ENCODE data around the gene TAL1. TPM values are rescaled to one million over a fixed set of nuclear protein-coding genes. Genes with fewer than 3 reads are reported as not detected.

TAL1 gene
- total RNA-seq, 2 donors from 2014 or later, result 0.90 to 1.2 TPM

- H3K9me3 ChIP-seq, result no peaks in the 10 kb centered on the region
- no peaks in the 10 kb centered on the region for H3K4me1 ChIP-seq
- H3K9ac ChIP-seq (ENCODE audit: low read depth in 2 of 2, low read length in 2 of 2), result peak overlapping the region in 1 of 2 donors; percentile 12
- no peaks in the 10 kb centered on the region for H3K27me3 ChIP-seq
- no peak overlapping the region for H3K27ac ChIP-seq
- DNase-seq, result no peak
- no peak for TF ChIP-seq CTCF (IDR thresholded peaks at IDR 0.05)
- no peak overlapping the region for H3K4me3 ChIP-seq
- no peaks in the 10 kb centered on the region for H3K36me3 ChIP-seq
- intact Hi-C loops (cut with DNase I), result loop anchor here (2.0 kb wide), 1 partner anchor 85 kb away; no protein-coding TSS in a partner anchor
These were observed 54.0 kb downstream of the TAL1 start for GRCh38 chr1:47178020-47178419.

GRCh38 chr1:47175227-47175934 lies 56.6 kb downstream of the TAL1 start:
- TF ChIP-seq CTCF (IDR thresholded peaks at IDR 0.05), result peak; percentile 91
- intact Hi-C loops (cut with DNase I), result no loop called here
- H3K9me3 ChIP-seq, result no peaks in the 10 kb centered on the region

GRCh38 chr1:47174656-47175020 lies 57.4 kb downstream of the TAL1 start:
- Histone ChIP-seq H3K9me3 (no peaks in the 10 kb centered on the region), H3K9ac (ENCODE audit: low read depth in 2 of 2, low read length in 2 of 2) (no peak overlapping the region), H3K27ac (no peak overlapping the region), H3K4me3 (no peak overlapping the region), H3K4me1 (no peaks in the 10 kb centered on the region), H3K36me3 (no peaks in the 10 kb centered on the region), H3K27me3 (no peaks in the 10 kb centered on the region)
- TF ChIP-seq CTCF (IDR thresholded peaks at IDR 0.05), result no peak
- intact Hi-C loops (cut with DNase I), result no loop called here
- DNase-seq, result no peak

More at GRCh38 chr1:47175227-47175934, 56.6 kb downstream of the TAL1 start:
- Histone ChIP-seq H3K36me3 (no peaks in the 10 kb centered on the region), H3K4me3 (no peak overlapping the region), H3K27me3 (no peaks in the 10 kb centered on the region), H3K27ac (no peak overlapping the region), H3K4me1 (no peaks in the 10 kb centered on the region), H3K9ac (ENCODE audit: low read depth in 2 of 2, low read length in 2 of 2) (no peak overlapping the region)
- peak; percentile 67 for DNase-seq

GRCh38 chr1:47172782-47173181 lies 59.2 kb downstream of the TAL1 start:
- no peak for TF ChIP-seq CTCF (IDR thresholded peaks at IDR 0.05)
- intact Hi-C loops (cut with DNase I), result no loop called here

More at GRCh38 chr1:47172782-47173181, 59.2 kb downstream of the TAL1 start:
- DNase-seq, result no peak
- no peaks in the 10 kb centered on the region for H3K4me1 ChIP-seq
- H3K36me3 ChIP-seq, result no peaks in the 10 kb centered on the region
- H3K27ac ChIP-seq, result no peak overlapping the region
- no peaks in the 10 kb centered on the region for H3K27me3 ChIP-seq
- H3K4me3 ChIP-seq, result no peak overlapping the region
- H3K9me3 ChIP-seq, result no peaks in the 10 kb centered on the region
- no peak overlapping the region for H3K9ac ChIP-seq (ENCODE audit: low read depth in 2 of 2, low read length in 2 of 2)

Other genes with a start within 250 kb of the TAL1 start
- 1 to 10 TPM in 1 of 2 donors, under 1 TPM in 1; 0.57 to 1.7 TPM for gene CYP4X1, start 208.6 kb downstream of the TAL1 start, total RNA-seq
- not detected for gene CYP4Z1, start 165.0 kb downstream of the TAL1 start, total RNA-seq
- gene CYP4A22, start 94.8 kb downstream of the TAL1 start, total RNA-seq, result not detected
- gene PDZK1IP1, start 42.2 kb downstream of the TAL1 start, total RNA-seq, result 10 to 100 TPM; 40.6 to 85.2 TPM
- gene STIL, start 81.9 kb upstream of the TAL1 start, total RNA-seq, result 10 to 100 TPM in 1 of 2 donors, 1 to 10 TPM in 1; 9.6 to 22.0 TPM
- gene CMPK1, start 101.6 kb upstream of the TAL1 start, total RNA-seq, result 100 to 1,000 TPM; 172 to 254 TPM
- gene FOXE3, start 184.1 kb upstream of the TAL1 start, total RNA-seq, result under 1 TPM; 0.11 to 0.49 TPM
- gene FOXD2, start 205.8 kb upstream of the TAL1 start, total RNA-seq, result 10 to 100 TPM; 22.5 to 25.1 TPM

All from colonic mucosa (tissue), 4 donors.